WTC11 (cell line): Measurements from ENCODE around the gene BRK1. TPM values are rescaled to one million over a fixed set of nuclear protein-coding genes. Genes with fewer than 3 reads are reported as not detected.
A peak's percentile ranks its signal among the peaks of the same experiment; 100 is the strongest.

Source experiments
- ATAC-seq: fragments of 200-7000 bp; cut with Tn5 transposase; 2 replicates; pipeline ENCODE4 v1.10.0; 2021; ENCODE audit warnings: mild to moderate bottlenecking, moderate library complexity
- CTCF ChIA-PET: fragments of 300-600 bp; sonication (Branson Sonifier 250); formaldehyde crosslinking; loops from one replicate; lab custom pipeline; 2021; ENCODE audit warnings: antibody characterized with exemption; lab: Charles Lee
- POLR2A ChIA-PET: fragments of 350-600 bp; sonication (Branson Sonifier 250); formaldehyde crosslinking; loops from one replicate; lab custom pipeline; 2021; ENCODE audit warnings: antibody characterized with exemption; lab: Charles Lee
- DNase-seq: peaks from one replicate; pipeline ENCODE4 v3.0.0; 2021; ENCODE audit warnings: low spot score
- H3K27ac Mint-ChIP-seq: 2 replicates; pipeline ENCODE4 v1.8.0; 2021; ENCODE audit warnings: mixed read lengths
- H3K27me3 Mint-ChIP-seq: 2 replicates; pipeline ENCODE4 v1.8.0; 2021; ENCODE audit warnings: low read depth, mild to moderate bottlenecking, moderate library complexity, mixed read lengths
- H3K36me3 Mint-ChIP-seq: 2 replicates; pipeline ENCODE4 v1.8.0; 2021; ENCODE audit warnings: mixed read lengths
- H3K4me1 Mint-ChIP-seq: 2 replicates; pipeline ENCODE4 v1.8.0; 2022; ENCODE audit warnings: mixed read lengths
- H3K4me3 Mint-ChIP-seq: 2 replicates; pipeline ENCODE4 v1.8.0; 2021; ENCODE audit warnings: mild to moderate bottlenecking, moderate library complexity, mixed read lengths
- H3K9me3 Mint-ChIP-seq: 2 replicates; pipeline ENCODE4 v1.8.0; 2021; ENCODE audit warnings: mixed read lengths
- ATF1 ChIP-seq: sonication (generic); formaldehyde crosslinking; IDR thresholded peaks from 2 replicates; pipeline ENCODE4 v1.8.1; 2023; ENCODE audit warnings: mild to moderate bottlenecking, moderate library complexity, missing genetic modification reagents
- CREB1 ChIP-seq: sonication (generic); formaldehyde crosslinking; IDR thresholded peaks from 2 replicates; pipeline ENCODE4 v1.8.0; 2023; ENCODE audit warnings: mild to moderate bottlenecking, missing genetic modification reagents
- ETV6 ChIP-seq: sonication (generic); formaldehyde crosslinking; IDR thresholded peaks from 2 replicates; pipeline ENCODE4 v1.8.1; 2022; ENCODE audit warnings: mild to moderate bottlenecking, missing genetic modification reagents
- FOXP1 ChIP-seq: sonication (generic); formaldehyde crosslinking; IDR thresholded peaks from 2 replicates; pipeline ENCODE4 v1.8.0; 2022; ENCODE audit warnings: missing genetic modification reagents, mild to moderate bottlenecking, moderate library complexity, borderline replicate concordance
- GABPB1 ChIP-seq: sonication (generic); formaldehyde crosslinking; IDR thresholded peaks from 2 replicates; pipeline ENCODE4 v1.8.1; 2023; ENCODE audit warnings: mild to moderate bottlenecking, missing genetic modification reagents
- MYBL2 ChIP-seq: sonication (generic); formaldehyde crosslinking; IDR thresholded peaks from 2 replicates; pipeline ENCODE4 v1.8.1; 2023; ENCODE audit warnings: mild to moderate bottlenecking, moderate library complexity, missing genetic modification reagents
- NFYB ChIP-seq: sonication (generic); formaldehyde crosslinking; conservative IDR thresholded peaks from 2 replicates; pipeline ENCODE4 v1.8.0; 2022; ENCODE audit warnings: low read depth, missing genetic modification reagents
- TCF7 ChIP-seq: sonication (generic); formaldehyde crosslinking; IDR thresholded peaks from 2 replicates; pipeline ENCODE4 v1.8.0; 2022; ENCODE audit warnings: mild to moderate bottlenecking, low read depth, missing genetic modification reagents, moderate library complexity
- ZNF396 ChIP-seq: fragments of 250-450 bp; sonication (Bioruptor Pico); IDR thresholded peaks from 2 replicates; pipeline ENCODE4 v1.8.0; 2021; ENCODE audit warnings: mild to moderate bottlenecking, moderate library complexity, borderline replicate concordance
- total RNA-seq: library from RNA; stranded (reverse); gene quantifications from 3 replicates; pipeline ENCODE4 v1.2.3, GENCODE V29; 2021
- TF ChIP-seq, protein P1 (sequence below): fragments of 250-450 bp; sonication (Bioruptor Pico); IDR thresholded peaks from 2 replicates; pipeline ENCODE4 v1.8.0; 2021; ENCODE audit warnings: mild to moderate bottlenecking
- TF ChIP-seq, protein P2 (sequence below): sonication (generic); formaldehyde crosslinking; IDR thresholded peaks from 2 replicates; pipeline ENCODE4 v1.8.1; 2022; ENCODE audit warnings: missing genetic modification reagents, borderline replicate concordance
- TF ChIP-seq, protein P3 (sequence below): fragments of 200-600 bp; IDR thresholded peaks from 2 replicates; pipeline ENCODE4 v1.8.0; 2022; ENCODE audit warnings: antibody characterized with exemption
- TF ChIP-seq, protein P4 (sequence below): sonication (generic); formaldehyde crosslinking; IDR thresholded peaks from 2 replicates; pipeline ENCODE4 v1.8.1; 2022; ENCODE audit warnings: low read depth, missing genetic modification reagents, borderline replicate concordance
- TF ChIP-seq, protein P5 (sequence below): fragments of 250-450 bp; sonication (Bioruptor Pico); IDR thresholded peaks from 2 replicates; pipeline ENCODE4 v1.9.0; 2021; ENCODE audit warnings: mild to moderate bottlenecking
- TF ChIP-seq, protein P6 (sequence below): fragments of 250-450 bp; sonication (Bioruptor Pico); IDR thresholded peaks from 2 replicates; pipeline ENCODE4 v2.1.2; 2022; ENCODE audit warnings: mild to moderate bottlenecking, moderate library complexity

Gene BRK1
- total RNA-seq, 1 experiment from 2014 or later = 107 TPM

DNA sequence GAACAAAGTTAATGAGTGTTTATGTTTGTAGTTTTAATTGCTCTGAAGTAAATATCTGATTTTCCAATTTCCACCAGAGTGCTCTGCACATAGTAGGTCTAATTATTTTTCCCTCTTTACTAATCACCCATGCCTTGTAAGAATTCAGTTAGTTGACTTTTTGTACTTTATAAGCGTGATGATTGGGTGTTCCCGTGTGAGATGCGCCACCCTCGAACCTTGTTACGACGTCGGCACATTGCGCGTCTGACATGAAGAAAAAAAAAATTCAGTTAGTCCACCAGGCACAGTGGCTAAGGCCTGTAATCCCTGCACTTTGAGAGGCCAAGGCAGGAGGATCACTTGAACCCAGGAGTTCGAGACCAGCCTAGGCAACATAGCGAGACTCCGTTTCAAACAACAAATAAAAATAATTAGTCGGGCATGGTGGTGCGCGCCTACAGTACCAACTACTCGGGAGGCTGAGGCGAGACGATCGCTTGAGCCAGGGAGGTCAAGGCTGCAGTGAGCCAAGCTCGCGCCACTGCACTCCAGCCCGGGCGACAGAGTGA, 25.6 kb downstream of the BRK1 start (continued):
- TF ChIP-seq, protein P1, sequence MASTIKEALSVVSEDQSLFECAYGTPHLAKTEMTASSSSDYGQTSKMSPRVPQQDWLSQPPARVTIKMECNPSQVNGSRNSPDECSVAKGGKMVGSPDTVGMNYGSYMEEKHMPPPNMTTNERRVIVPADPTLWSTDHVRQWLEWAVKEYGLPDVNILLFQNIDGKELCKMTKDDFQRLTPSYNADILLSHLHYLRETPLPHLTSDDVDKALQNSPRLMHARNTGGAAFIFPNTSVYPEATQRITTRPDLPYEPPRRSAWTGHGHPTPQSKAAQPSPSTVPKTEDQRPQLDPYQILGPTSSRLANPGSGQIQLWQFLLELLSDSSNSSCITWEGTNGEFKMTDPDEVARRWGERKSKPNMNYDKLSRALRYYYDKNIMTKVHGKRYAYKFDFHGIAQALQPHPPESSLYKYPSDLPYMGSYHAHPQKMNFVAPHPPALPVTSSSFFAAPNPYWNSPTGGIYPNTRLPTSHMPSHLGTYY (CRISPR knock-in tag) = no peak
- TF ChIP-seq TCF7 (CRISPR knock-in tag) = no peak
- TF ChIP-seq, protein P2, sequence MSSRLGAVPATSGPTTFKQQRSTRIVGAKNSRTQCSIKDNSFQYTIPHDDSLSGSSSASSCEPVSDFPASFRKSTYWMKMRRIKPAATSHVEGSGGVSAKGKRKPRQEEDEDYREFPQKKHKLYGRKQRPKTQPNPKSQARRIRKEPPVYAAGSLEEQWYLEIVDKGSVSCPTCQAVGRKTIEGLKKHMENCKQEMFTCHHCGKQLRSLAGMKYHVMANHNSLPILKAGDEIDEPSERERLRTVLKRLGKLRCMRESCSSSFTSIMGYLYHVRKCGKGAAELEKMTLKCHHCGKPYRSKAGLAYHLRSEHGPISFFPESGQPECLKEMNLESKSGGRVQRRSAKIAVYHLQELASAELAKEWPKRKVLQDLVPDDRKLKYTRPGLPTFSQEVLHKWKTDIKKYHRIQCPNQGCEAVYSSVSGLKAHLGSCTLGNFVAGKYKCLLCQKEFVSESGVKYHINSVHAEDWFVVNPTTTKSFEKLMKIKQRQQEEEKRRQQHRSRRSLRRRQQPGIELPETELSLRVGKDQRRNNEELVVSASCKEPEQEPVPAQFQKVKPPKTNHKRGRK (CRISPR knock-in tag) = no peak
- no peak for TF ChIP-seq CREB1 (CRISPR knock-in tag)

DNA sequence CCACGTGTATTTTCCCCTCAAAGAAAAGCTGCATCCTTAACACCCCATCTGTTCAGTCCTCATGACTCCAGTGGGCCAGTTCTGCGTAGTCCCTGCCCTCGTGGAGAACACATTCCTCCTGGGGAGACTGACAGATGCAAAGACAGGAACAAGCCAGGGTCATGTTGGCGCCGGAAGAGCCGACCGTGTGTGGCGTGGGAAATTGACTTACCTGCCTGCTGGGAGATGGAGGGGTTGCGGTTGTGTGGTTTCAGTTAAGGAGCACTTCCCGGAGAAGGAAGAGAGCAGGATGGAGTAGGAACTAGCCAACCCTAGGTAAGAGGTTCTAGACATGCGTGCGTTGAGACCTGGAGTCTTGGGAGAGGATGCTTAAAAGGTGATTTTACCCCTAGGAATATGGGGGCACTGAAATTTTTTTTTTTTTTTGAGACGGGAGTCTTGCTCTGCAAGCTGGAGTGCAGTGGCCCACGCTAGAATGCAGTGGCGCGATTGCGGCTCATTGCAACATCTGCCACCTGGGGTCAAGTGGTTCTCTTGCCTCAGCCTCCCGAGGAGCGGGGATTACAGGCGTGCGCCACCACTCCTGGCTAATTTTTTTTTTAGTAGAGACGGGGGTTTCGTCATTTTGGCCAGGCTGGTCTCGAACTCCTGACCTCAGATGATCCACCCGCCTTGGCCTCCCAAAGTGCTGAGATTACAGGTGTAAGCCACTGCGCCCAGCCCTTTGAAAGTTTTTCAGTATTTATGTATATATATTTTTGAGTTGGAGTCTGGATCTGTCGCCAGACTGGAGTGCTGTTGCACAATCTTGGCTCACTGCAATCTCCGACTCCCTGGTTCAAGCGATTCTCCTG, 27.5 kb downstream of the BRK1 start:
- TF ChIP-seq, protein P3, sequence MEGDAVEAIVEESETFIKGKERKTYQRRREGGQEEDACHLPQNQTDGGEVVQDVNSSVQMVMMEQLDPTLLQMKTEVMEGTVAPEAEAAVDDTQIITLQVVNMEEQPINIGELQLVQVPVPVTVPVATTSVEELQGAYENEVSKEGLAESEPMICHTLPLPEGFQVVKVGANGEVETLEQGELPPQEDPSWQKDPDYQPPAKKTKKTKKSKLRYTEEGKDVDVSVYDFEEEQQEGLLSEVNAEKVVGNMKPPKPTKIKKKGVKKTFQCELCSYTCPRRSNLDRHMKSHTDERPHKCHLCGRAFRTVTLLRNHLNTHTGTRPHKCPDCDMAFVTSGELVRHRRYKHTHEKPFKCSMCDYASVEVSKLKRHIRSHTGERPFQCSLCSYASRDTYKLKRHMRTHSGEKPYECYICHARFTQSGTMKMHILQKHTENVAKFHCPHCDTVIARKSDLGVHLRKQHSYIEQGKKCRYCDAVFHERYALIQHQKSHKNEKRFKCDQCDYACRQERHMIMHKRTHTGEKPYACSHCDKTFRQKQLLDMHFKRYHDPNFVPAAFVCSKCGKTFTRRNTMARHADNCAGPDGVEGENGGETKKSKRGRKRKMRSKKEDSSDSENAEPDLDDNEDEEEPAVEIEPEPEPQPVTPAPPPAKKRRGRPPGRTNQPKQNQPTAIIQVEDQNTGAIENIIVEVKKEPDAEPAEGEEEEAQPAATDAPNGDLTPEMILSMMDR = no peak
- peak; percentile 83 for TF ChIP-seq GABPB1
- TF ChIP-seq, protein P4, sequence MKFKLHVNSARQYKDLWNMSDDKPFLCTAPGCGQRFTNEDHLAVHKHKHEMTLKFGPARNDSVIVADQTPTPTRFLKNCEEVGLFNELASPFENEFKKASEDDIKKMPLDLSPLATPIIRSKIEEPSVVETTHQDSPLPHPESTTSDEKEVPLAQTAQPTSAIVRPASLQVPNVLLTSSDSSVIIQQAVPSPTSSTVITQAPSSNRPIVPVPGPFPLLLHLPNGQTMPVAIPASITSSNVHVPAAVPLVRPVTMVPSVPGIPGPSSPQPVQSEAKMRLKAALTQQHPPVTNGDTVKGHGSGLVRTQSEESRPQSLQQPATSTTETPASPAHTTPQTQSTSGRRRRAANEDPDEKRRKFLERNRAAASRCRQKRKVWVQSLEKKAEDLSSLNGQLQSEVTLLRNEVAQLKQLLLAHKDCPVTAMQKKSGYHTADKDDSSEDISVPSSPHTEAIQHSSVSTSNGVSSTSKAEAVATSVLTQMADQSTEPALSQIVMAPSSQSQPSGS (CRISPR knock-in tag) = no peak
- TF ChIP-seq, protein P5, sequence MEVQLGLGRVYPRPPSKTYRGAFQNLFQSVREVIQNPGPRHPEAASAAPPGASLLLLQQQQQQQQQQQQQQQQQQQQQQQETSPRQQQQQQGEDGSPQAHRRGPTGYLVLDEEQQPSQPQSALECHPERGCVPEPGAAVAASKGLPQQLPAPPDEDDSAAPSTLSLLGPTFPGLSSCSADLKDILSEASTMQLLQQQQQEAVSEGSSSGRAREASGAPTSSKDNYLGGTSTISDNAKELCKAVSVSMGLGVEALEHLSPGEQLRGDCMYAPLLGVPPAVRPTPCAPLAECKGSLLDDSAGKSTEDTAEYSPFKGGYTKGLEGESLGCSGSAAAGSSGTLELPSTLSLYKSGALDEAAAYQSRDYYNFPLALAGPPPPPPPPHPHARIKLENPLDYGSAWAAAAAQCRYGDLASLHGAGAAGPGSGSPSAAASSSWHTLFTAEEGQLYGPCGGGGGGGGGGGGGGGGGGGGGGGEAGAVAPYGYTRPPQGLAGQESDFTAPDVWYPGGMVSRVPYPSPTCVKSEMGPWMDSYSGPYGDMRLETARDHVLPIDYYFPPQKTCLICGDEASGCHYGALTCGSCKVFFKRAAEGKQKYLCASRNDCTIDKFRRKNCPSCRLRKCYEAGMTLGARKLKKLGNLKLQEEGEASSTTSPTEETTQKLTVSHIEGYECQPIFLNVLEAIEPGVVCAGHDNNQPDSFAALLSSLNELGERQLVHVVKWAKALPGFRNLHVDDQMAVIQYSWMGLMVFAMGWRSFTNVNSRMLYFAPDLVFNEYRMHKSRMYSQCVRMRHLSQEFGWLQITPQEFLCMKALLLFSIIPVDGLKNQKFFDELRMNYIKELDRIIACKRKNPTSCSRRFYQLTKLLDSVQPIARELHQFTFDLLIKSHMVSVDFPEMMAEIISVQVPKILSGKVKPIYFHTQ (CRISPR knock-in tag) = no peak
- TF ChIP-seq, all 79 proteins: peak for 1
- POLR2A ChIA-PET = no interaction called here
- no peak for ATAC-seq
- Mint-ChIP-seq H3K27me3 (no peaks in the 10 kb centered on the region), H3K4me1 (peaks cover 12% of the 10 kb centered on the region), H3K27ac (peak overlapping the region; percentile 87), H3K36me3 (peaks cover 19% of the 10 kb centered on the region), H3K4me3 (peak overlapping the region; percentile 83), H3K9me3 (no peaks in the 10 kb centered on the region)
- no peak for DNase-seq
- CTCF ChIA-PET = no interaction called here

DNA sequence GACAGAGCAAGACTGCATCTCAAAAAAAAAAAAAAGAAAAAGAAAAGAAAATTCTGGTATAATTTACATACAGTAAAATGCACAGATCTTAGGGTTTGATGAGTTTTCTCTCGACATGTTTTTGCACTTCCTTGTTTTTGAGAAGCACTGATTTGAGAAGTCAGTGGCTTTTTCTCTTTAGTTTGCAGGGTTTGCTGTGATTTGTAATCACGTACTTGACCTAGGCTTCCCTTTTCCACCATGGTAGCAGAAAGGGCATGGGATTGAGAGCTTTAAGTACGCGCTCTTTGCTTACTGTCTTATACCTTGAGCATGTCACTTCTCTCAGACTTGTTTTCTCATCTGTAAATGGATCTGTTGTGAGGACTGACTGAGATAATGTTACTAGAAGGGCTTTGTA, 30.2 kb downstream of the BRK1 start:
- TF ChIP-seq, protein P6, sequence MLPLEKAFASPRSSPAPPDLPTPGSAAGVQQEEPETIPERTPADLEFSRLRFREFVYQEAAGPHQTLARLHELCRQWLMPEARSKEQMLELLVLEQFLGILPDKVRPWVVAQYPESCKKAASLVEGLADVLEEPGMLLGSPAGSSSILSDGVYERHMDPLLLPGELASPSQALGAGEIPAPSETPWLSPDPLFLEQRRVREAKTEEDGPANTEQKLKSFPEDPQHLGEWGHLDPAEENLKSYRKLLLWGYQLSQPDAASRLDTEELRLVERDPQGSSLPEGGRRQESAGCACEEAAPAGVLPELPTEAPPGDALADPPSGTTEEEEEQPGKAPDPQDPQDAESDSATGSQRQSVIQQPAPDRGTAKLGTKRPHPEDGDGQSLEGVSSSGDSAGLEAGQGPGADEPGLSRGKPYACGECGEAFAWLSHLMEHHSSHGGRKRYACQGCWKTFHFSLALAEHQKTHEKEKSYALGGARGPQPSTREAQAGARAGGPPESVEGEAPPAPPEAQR (CRISPR knock-in tag) = no peak
- TF ChIP-seq MYBL2 (CRISPR knock-in tag) (no peak), FOXP1 (no peak), ZNF396 (CRISPR knock-in tag) (no peak), NFYB (no peak), ETV6 (CRISPR knock-in tag) (no peak), ATF1 (CRISPR knock-in tag) (no peak)
- ChIA-PET POLR2A (no interaction called here), CTCF (no interaction called here)
- Mint-ChIP-seq H3K4me1 (peaks cover 12% of the 10 kb centered on the region), H3K27ac (peak overlapping the region; percentile 86; the same call in 1 of the 2 replicates), H3K27me3 (no peaks in the 10 kb centered on the region), H3K9me3 (no peaks in the 10 kb centered on the region), H3K36me3 (peaks cover 37% of the 10 kb centered on the region), H3K4me3 (no peak overlapping the region)
- DNase-seq (no peak), ATAC-seq (no peak)
